Measurements from ENCODE around the gene KLHL10.

DNA sequence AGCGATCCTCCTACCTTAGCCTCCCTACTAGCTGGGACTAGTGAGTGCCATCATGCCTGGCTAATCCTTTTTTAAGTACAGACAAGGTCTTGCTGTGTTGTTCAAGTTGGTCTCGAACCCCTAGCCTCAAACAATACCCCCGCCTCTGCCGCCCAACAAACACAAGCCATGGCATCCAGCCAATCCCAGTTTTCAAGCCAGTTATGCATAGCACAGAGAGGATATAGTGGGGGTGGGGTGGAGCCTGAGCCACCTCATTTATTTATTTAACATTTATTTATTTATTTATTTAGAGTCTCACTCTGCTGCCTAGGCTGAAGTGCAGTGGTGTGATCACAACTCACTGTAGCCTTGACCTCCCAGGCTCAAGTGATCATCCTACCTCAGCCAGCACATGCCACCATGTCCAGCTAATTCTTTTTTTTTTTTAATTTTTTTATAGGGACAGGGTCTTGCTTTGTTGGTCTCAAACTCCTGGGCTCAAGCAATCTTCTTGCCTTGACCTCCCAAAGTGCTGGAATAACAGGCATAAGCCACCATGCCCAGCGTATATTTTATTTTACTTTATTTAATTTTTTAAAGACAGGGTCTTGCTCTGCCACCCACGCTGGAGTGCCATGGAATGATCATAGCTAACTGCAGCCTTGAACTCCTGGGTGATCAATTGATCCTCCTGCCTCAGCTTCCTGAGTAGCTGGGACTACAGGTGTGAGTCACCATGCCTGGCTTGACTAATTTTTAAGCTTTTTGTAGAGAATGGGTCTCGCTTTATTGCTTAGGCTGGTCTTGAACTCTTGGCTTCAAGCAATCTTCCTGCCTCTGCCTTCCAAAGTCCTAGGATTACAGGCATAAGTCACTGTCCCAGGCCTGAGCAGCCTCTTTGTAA, 53.8 kb downstream of the KLHL10 start:
- TF ChIP-seq CTCF (IDR thresholded peaks at IDR 0.05 in 8 of 11, conservative IDR thresholded peaks at IDR 0.05 in 3 of 11) (no peak), POLR2A (IDR thresholded peaks at IDR 0.05) (no peak)
